Stimulated activated CD8-positive, alpha-beta memory T cell treated with anti-CD3 and anti-CD28 coated beads, Interleukin-15, amount 100 ng/mL, for 24 hours (primary cell): ENCODE results near the gene FSD2.
"Not testable (repeated sequence)": the region's sequence is repeated elsewhere in the genome, so short reads cannot be mapped to it uniquely, and the experiment has no call there.

Experiments
- DNase-seq: peaks from one replicate; pipeline ENCODE4 v3.0.0-alpha.2; 2020; ENCODE audit warnings: low read depth

FSD2 gene

GRCh38 chr15:82792068-82792467 lies 13.8 kb downstream of the FSD2 start:
- no peak for DNase-seq

DNA sequence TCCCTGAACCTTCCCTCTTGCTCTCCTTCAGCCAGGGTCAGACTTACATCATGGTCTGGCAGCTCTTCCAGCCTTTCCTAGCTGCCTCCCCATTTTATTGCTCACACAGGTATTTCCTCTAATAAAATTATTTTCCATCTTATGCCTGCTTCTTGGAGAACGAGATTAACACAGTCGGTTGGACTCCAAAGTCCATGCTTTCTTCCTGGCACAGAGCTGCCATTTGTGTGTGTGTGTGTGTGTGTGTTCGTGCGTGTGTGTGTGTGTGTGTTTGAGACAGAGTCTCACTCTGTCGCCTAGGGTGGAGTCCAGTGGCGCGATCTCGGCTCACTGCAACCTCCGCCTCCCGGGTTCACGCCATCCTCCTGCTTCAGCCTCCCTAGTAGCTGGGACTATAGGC lies 15.5 kb downstream of the FSD2 start:
- no peak for DNase-seq

DNA sequence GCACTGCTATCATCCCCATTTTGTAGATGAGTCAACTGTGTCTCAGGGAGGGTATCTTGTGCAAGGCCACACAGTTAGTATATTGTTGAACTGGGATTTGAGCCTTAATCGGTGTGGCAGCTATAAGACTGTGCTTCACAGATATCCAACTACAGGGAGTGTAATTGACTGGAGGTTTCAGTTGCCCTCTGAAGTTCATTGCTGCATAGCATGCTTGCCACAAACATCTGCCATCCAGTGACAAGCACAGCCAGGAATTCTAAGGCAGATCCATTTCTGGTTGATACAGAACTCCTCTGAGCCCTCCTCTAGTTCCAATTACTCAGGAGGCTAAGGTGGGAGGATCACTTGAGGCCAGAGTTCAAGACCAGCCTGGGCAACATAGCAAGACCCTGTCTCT lies 16.4 kb downstream of the FSD2 start:
- DNase-seq: no peak

GRCh38 chr15:82788496-82788895 lies 17.4 kb downstream of the FSD2 start:
- no peak for DNase-seq

GRCh38 chr15:82781349-82781748 lies 24.5 kb downstream of the FSD2 start:
- DNase-seq: no peak

DNA sequence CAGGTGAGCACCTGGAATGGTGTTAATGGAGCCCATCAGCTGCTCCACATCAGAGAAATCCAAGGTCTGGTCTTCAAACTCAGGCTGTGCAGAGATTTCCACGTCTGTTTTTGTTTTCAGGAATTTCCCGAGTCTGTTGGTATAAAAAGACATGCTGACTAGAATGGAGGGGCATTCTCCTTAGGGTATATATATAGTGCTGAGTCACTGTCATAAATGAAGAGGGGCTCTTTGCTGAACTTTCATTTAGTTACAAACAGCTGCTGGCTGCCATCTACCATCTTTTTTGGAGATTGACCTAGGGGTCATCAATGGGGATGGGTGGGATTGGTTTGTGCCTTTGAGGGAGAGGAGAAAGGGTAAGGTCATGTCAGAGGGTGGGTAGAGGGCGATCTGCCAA lies 27.1 kb downstream of the FSD2 start:
- DNase-seq: no peak

DNA sequence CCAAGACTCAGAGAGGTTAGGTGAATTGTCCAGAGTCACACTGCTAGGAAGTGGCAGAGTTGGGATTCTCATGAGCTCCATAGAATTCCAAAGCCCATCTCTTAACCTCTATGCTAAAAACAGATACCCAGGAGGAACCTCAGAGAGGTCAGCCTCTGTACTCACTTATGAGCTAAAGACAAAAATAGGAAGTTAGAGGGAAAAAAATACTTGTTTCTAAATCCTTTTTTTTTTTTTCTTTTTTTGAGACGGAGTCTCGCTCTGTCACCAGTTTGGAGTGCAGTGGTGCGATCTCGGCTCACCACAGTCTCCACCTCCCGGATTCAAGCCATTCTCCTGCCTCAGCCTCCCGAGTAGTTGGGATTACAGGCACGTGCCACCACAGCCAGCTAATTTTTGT lies 31.4 kb downstream of the FSD2 start:
- no peak for DNase-seq

- DNase-seq: no peak
Measured at GRCh38 chr15:82771789-82772607, 33.9 kb downstream of the FSD2 start.

DNA sequence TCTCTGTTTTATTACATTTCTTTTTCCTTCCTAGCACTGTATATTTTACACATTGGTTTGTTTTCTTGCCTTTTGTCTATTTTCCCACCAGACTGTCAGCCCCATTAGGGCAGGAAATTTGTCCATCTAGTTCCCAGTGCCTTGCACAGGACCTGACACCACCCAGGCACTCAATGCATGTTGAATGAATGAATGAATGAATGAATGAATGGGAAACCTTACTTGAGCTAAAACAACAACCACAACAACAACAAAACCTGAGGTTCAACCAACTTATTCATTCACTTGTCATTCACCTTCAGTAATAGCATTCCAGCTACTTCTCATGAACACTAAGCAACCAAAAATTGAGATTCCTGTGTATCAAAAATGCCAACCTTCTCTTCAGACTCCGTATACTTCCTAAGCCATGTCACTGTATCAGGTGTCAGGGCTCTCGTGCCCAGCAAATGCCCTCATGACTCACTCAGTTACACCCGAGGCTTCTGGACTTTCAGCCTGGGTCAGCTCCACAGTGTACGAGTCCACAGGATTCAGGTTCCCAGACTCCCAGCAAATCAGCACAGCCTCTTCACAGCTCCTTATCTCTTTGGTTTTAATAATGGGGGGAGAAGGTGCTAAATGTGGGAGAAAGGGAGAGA lies 37.3 kb downstream of the FSD2 start:
- DNase-seq: no peak

DNA sequence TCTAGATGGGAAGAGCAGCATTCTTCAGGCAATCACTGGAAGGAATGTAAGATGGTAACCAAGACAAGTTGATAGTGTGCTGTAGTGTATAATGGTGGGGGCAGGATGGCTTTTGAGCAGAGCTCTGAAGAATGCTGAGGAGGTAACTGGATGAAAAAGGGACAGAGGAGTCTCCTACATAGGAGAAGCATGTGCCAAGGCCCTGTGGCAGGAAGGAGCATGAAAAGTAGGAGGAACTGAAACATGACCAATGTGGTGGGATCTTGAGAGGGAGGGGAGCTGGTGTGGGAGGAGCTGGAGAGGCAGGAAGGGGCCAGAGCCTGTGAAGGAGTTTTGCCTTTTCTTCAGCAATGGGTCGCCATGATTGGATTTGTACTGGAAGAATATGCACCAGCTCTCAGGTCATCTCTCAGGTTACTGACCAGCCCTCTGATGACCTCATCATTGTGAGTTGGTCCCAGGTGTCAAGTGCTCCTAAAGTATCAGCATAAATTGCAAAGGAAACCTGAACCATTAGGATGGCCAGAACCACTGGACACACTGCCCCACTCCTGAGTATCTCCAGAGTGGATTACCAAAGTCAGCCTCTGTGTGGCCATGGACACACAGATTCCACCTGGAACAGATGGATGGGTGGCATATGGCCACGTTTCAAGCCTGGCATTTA lies 38.6 kb downstream of the FSD2 start:
- no peak for DNase-seq

DNA sequence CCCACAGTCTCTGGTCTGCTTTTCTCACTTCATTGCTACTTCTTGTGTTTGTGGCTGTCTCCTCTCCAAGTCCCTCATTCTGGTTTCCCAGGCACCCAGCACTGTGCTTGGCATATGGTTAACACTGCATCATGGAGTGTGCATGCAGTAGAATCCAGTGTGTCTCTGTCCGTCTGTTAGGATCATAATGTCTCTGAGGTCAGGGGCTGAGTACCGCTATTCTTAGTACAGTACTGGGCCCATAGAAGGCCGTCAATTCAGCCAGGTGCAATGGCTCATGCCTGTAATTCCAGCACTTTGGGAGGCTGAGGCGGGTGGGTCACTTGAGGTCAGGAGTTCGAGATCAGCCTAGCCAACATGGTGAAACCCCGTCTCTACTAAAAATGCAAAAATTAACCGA lies 39.7 kb downstream of the FSD2 start:
- DNase-seq: not testable (repeated sequence)

GRCh38 chr15:82764740-82765139 lies 41.1 kb downstream of the FSD2 start:
- no peak for DNase-seq

DNA sequence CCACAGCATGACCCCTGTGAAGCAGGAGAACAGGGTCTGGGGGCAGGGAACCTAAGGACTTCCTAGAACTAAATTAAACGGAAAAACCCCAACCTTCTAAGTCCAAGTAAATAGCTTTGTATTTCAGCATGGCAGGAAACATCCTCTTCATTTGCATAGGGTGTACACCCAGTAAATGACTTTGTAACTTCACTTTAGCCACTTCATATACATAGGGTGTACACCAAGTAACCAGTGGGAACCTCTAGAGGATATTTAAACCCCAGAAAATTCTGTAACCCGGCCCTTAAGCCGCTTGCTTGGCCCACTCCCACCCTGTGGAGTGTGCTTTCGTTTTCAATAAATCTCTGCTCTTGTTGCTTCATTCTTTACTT lies 41.8 kb downstream of the FSD2 start:
- DNase-seq: no peak

- DNase-seq: no peak
Measured at GRCh38 chr15:82763361-82764116, 42.3 kb downstream of the FSD2 start.

DNA sequence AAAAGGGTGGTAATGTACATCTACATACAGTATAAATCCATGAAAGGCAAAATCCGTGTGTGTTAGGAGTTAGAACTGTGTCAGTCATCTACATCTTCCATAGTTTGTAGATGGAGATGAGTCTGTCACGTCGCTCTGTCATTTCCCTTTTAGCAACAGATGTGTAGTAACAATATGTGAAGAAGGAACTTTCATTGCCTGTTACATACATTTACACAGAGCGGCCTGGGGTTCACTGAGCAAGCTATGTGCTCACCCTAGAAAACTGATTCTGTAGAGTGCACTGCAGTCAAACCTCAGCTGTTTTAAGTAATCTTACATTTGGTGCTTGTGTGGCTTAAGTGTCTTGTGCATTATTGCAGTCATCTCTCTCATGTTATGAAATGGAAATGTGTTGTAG lies 54.6 kb downstream of the FSD2 start:
- no peak for DNase-seq

DNA sequence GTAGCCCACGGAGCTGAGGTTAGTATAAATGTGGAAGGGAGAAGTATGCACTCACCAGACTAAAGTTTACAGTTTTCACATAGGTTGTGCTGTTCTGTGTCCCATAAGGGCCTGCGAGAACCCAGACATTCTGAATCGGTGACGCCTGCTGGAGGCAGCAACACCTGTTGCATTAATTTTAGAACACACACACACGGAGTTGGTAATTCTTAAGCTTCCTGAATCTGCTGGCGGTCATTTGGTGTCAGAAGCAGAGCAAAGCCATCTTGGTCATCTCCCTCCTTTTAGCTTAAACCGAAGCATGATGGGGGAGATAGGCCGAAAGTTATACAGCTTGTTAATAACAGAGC lies 55.1 kb downstream of the FSD2 start:
- no peak for DNase-seq

- peak; percentile 66 for DNase-seq
Measured at GRCh38 chr15:82749951-82750830, 55.7 kb downstream of the FSD2 start.

- DNase-seq: no peak
Measured at GRCh38 chr15:82748315-82748714, 57.6 kb downstream of the FSD2 start.

DNA sequence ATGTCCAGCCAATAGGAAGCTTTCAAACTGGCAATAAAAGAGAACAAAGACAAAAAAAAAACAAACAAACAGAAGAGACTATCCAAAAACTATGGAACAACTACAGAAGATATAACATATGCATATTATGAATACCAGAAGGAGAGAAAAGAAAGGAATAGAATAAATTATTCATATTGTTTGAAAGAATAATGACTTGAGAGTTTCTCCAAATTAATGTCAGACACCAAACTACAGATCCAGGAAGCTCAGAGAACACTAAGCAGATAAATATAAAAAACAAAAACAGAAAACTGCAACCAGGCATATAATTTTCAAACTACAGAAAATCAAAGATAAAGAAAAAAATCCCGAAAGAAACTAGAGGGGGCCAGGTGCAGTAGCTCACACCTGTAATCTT lies 62.1 kb downstream of the FSD2 start:
- DNase-seq: no peak

DNA sequence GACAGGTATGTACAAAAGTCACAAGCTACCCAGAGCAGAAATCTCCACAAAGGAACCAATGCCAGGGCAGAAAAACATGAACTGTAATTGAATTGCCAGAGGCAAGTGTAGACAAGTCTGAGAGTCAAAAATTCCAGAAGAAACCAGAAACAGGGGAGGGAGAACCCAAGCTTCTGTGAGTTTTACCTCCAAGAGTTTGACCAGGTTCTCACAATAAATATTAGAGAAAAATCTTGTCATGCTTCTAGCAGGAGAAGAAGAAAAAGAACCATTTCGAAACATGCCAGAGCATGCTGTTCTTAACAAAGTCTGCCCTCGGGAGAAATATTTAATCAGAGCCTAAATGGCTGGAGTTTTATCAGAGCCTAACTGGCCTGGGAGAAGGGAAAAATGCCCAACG lies 63.7 kb downstream of the FSD2 start:
- no peak for DNase-seq

DNA sequence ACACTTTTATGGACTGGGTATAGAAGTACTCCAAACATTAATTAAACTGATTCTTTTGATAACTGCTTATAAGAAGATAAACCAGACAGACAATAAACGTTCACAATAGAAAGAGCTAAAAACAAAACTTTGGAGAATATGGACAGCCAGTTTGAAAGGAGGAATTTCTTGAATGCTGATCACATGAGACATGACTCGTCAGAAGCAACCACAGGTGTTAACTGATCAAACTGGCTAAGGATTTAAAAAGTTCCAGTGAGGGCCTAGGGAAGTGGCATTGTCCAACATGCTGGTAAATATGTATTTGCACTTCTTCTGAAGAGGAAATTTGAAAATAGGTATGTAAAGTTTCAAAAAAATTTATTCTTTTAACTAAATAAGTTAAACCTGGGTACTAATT lies 66.8 kb downstream of the FSD2 start:
- no peak for DNase-seq

- no peak for DNase-seq
Measured at GRCh38 chr15:82737975-82738374, 67.9 kb downstream of the FSD2 start.
